GM19463 (cell line): ENCODE results near the gene CYB561.
"Not testable (repeated sequence)": the region's sequence is repeated elsewhere in the genome, so short reads cannot be mapped to it uniquely, and the experiment has no call there.

ENCODE experiments used
- ATAC-seq: cut with Tn5 transposase; IDR thresholded peaks from one replicate; pipeline ENCODE4 v1.9.1; 2021; ENCODE audit warnings: mild to moderate bottlenecking, moderate library complexity; ENCODE audit not compliant: unreplicated experiment

Gene CYB561

DNA sequence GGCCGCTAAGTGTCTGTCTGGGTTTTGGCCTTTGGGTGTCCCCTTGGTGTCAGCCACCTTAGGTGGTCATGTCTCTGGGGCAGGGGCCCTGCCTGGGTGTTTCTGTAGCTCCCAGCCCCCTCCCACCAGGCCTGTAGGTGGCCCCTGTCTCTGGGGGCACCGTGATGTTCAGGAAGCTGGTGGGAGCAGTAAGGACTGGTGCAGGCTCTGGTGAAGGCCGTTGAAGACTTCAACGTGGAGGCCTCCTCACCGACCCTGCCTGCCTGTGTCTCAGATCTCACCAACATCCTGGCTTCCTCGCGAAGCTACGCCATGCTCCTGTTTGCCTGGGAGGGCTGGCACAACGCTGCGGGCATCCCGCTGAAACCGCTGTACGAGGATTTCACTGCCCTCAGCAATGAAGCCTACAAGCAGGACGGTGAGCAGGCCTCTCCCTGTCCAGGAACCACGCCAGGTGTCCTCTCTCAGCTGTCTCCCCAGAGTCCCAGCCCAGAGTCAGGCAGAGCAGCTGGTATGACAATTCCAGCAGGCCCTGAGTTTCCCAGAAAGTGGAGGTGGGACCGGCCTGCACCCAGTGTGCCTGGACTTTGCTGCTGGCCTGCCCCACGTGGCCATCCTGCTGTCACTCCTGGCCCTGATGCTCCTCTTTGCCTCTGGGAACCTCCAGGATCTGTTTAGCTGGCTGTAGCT, 33.5 kb upstream of the CYB561 start:
- ATAC-seq: no peak

DNA sequence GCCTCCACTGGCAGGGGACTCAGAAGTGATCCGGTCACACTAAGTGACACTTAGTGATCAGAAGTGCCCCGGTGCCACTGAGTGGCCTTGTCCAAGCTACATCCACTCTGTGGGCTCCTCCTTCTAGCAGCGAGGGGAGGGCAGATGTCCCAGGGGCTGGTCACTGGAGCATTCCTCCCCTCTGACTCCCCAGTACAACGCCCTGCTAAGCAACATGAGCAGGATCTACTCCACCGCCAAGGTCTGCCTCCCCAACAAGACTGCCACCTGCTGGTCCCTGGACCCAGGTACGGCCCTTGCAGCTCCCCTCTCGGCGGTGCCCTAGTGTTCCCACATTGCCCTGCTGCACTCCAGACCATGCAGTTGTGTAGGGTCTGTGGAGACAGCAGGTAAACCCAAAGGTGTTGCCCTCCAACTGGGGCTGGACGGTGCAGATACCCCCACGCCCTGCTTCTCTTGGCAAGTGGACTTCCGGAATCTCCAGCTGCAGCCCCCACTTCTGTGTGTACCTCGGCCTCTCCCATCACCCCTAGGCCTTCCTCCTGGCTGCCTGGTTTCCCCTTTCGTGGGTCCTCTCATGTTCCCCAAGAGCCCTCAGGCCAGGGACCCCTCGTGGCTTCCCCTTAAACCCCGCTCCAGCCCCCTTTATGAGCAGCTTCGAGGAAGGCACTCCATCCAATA, 32.8 kb upstream of the CYB561 start:
- peak; percentile 63 for ATAC-seq

GRCh38 chr17:63477480-63478440, 31.7 kb upstream of the CYB561 start:
- peak; percentile 10 for ATAC-seq

GRCh38 chr17:63476854-63477479, 30.9 kb upstream of the CYB561 start, which contains the start of gene ACE:
ACE (plus strand) TSS chr17:63477061; CDS start chr17:63477095, 34 bp downstream.
- ATAC-seq: peak; percentile 65

DNA sequence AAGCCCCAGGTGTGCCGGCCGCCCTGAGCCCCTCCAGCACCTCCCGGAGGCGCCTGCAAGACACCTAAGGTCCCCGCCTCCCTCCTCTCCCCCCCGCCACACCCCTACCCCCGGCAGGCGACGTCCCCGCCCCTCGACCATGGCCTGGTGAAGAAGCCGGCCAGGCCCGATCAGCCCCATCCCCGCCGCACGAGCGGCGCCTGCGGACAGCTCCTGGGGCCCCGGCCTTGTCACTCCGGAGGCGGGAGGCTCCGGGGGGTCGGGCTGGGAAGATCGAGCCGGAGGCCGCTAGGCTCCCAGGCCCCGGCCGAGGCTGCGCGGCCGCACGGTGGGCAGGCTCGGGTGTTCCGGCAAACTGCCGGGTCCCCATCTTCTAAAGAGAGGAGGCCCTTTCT, 30.4 kb upstream of the CYB561 start:
- peak; percentile 7 for ATAC-seq

GRCh38 chr17:63475491-63476412, 29.6 kb upstream of the CYB561 start:
- no peak for ATAC-seq

GRCh38 chr17:63474586-63475460, 28.7 kb upstream of the CYB561 start:
- no peak for ATAC-seq

- ATAC-seq: no peak
Observed at GRCh38 chr17:63474174-63474573, 28.1 kb upstream of the CYB561 start.

GRCh38 chr17:63468099-63468498, 22.0 kb upstream of the CYB561 start:
- not testable (repeated sequence) for ATAC-seq

GRCh38 chr17:63464691-63465236, 18.7 kb upstream of the CYB561 start:
- ATAC-seq: no peak

- no peak for ATAC-seq
Observed at GRCh38 chr17:63463771-63464170, 17.7 kb upstream of the CYB561 start.

- ATAC-seq: no peak
Observed at GRCh38 chr17:63460018-63460417, 13.9 kb upstream of the CYB561 start.

GRCh38 chr17:63458478-63458877, 12.4 kb upstream of the CYB561 start:
- ATAC-seq: no peak

DNA sequence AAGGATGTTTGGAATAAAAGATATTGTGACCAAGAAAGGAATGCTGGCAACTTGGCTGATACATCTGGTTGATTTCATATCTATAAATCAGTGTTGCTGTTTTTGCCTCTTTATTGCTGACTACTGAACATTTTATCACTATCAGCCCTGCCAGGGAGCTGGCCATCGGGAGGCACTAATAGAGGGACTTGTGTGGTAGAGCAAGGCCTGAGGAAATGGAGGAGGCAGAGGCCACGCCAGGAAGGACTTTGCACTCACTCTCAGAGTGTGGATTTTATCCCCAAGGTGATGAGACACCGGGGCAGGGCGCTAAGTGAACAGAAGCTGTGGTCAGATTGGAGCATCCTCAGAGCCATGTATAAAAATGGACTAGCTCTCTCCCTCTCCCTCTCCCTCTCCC, 9.3 kb upstream of the CYB561 start:
- no peak for ATAC-seq

DNA sequence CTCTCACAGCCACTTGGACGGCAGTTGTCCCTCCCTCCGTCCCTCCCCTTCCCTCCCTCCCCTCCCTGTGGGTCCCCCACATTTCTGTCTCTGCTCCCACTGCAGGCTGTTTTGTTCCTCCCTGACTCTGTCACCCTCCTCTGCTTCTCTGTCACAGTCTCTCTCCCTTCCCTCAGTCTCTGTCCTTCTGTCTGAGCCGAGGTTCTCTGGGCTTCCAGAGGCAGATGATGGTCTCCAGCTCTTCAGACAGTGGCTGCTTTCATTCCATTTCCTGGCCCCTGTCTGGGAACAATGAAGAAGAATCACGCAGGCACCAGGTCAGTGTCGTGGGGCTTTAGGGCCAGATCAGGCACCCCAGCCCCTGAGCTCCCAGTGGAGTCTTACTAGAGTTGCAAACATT, 8.8 kb upstream of the CYB561 start:
- ATAC-seq: no peak

- not testable (repeated sequence) for ATAC-seq
Observed at GRCh38 chr17:63454357-63454756, 8.3 kb upstream of the CYB561 start.

GRCh38 chr17:63452962-63453551, 7.0 kb upstream of the CYB561 start:
- ATAC-seq: no peak
